Endodermal cell (in vitro differentiated cells): ENCODE data around the gene MT1G. TPM values are rescaled to one million over a fixed set of nuclear protein-coding genes. Genes with fewer than 3 reads are reported as not detected.

ENCODE experiments used
- DNase-seq: peaks from one replicate; pipeline ENCODE4 v3.0.0-alpha.2; 2017
- H3K27ac ChIP-seq: 2 replicates; pipeline ENCODE4 v1.5.1; 2013; ENCODE audit warnings: mild to moderate bottlenecking, low read depth, low read length, moderate library complexity
- H3K27me3 ChIP-seq: 2 replicates; pipeline ENCODE4 v1.6.1; 2013; ENCODE audit warnings: mild to moderate bottlenecking, low read length, moderate library complexity; ENCODE audit not compliant: insufficient read depth, control insufficient read depth, poor library complexity, severe bottlenecking
- H3K36me3 ChIP-seq: 2 replicates; pipeline ENCODE4 v1.7.0; 2013; ENCODE audit warnings: mild to moderate bottlenecking, low read length, moderate library complexity; ENCODE audit not compliant: control insufficient read depth, insufficient read depth
- H3K4me1 ChIP-seq: one replicate; pipeline ENCODE4 v1.7.0; 2013; ENCODE audit warnings: low read length; ENCODE audit not compliant: control insufficient read depth, insufficient read depth
- H3K4me3 ChIP-seq: 2 replicates; pipeline ENCODE4 v1.5.1; 2013; ENCODE audit warnings: mild to moderate bottlenecking, low read length, moderate library complexity
- H3K9ac ChIP-seq: 2 replicates; pipeline ENCODE4 v1.6.1; 2013; ENCODE audit warnings: mild to moderate bottlenecking, low read length, moderate library complexity; ENCODE audit not compliant: poor library complexity, severe bottlenecking; ENCODE audit errors: extremely low read depth
- H3K9me3 ChIP-seq: 2 replicates; pipeline ENCODE4 v1.6.1; 2013; ENCODE audit warnings: mild to moderate bottlenecking, low read length, moderate library complexity; ENCODE audit not compliant: control insufficient read depth
- H3K27ac Mint-ChIP-seq: 2 replicates; pipeline ENCODE4 v1.8.0; 2020; ENCODE audit warnings: mixed read lengths
- H3K27me3 Mint-ChIP-seq: 2 replicates; pipeline ENCODE4 v1.8.0; 2021; ENCODE audit warnings: mild to moderate bottlenecking, mixed read lengths; ENCODE audit not compliant: insufficient read depth
- H3K36me3 Mint-ChIP-seq: 2 replicates; pipeline ENCODE4 v1.8.0; 2020; ENCODE audit warnings: low read depth, mixed read lengths
- H3K4me1 Mint-ChIP-seq: 2 replicates; pipeline ENCODE4 v1.8.0; 2020; ENCODE audit warnings: mixed read lengths
- H3K4me3 Mint-ChIP-seq: 2 replicates; pipeline ENCODE4 v1.8.0; 2020; ENCODE audit warnings: mild to moderate bottlenecking, moderate library complexity, mixed read lengths
- H3K9me3 Mint-ChIP-seq: 2 replicates; pipeline ENCODE4 v1.8.0; 2020; ENCODE audit warnings: mild to moderate bottlenecking, mixed read lengths
- WGBS, 2 experiments: methylation state at CpG; one replicate each; pipeline versions ENCODE4 v1.1.5 to v1.1.7; 2013; ENCODE audit warnings: missing lambda C conversion rate in 2 of 2, mixed read lengths in 1 of 2; ENCODE audit not compliant: insufficient coverage in 1 of 2, insufficient read length in 1 of 2; 5-methylcytosine and 5-hydroxymethylcytosine counted together
- total RNA-seq, 2 donors: library from RNA; stranded (reverse); fragmentation: NEBNext Ultra II Directional in 1 of 2; extraction: Animal tissue kit (Norgen Biotek cat#: 25700) in 1 of 2; gene quantifications; 2 replicates in 1 of 2; 3 replicates in 1 of 2; pipeline ENCODE4 v1.2.1, GENCODE V29; 2021
- TF ChIP-seq, protein P1 (sequence below): fragments of 200-600 bp; sonication (generic); conservative IDR thresholded peaks from 2 replicates; pipeline ENCODE4 v1.5.0; 2021; ENCODE audit warnings: antibody characterized with exemption, mild to moderate bottlenecking

The MT1G gene
- total RNA-seq, 2 donors from 2014 or later, result 7.8 TPM; not detected in 1

DNA sequence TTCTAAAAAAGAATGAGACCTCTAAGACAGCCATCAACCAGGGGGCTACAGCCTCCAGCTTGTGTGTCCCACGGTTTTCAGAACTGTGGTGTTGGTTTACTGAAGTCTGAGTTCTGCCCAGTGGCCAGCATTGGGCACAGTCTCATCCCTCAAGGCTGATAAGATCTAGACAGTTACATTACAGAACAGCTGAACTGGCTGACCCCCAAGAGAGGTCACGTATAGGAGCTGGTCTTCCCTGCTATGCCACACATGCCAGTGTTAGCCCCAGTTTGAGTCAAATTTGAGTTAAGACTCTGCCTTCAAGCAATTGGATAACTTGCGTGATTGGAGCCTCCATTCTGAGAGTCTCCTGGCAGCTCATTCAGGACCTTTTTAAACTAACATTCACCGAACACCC is 47.3 kb upstream of the MT1G start:
- Mint-ChIP-seq H3K27ac (no peak overlapping the region), H3K4me3 (no peak overlapping the region), H3K27me3 (peaks cover 7% of the 10 kb centered on the region), H3K9me3 (no peaks in the 10 kb centered on the region), H3K36me3 (no peaks in the 10 kb centered on the region), H3K4me1 (no peaks in the 10 kb centered on the region)
- H3K9me3 ChIP-seq, result no peaks in the 10 kb centered on the region
- TF ChIP-seq, protein P1, sequence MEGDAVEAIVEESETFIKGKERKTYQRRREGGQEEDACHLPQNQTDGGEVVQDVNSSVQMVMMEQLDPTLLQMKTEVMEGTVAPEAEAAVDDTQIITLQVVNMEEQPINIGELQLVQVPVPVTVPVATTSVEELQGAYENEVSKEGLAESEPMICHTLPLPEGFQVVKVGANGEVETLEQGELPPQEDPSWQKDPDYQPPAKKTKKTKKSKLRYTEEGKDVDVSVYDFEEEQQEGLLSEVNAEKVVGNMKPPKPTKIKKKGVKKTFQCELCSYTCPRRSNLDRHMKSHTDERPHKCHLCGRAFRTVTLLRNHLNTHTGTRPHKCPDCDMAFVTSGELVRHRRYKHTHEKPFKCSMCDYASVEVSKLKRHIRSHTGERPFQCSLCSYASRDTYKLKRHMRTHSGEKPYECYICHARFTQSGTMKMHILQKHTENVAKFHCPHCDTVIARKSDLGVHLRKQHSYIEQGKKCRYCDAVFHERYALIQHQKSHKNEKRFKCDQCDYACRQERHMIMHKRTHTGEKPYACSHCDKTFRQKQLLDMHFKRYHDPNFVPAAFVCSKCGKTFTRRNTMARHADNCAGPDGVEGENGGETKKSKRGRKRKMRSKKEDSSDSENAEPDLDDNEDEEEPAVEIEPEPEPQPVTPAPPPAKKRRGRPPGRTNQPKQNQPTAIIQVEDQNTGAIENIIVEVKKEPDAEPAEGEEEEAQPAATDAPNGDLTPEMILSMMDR, result peak; percentile 17
- H3K4me1 ChIP-seq, result no peaks in the 10 kb centered on the region
- H3K27ac ChIP-seq, result no peak overlapping the region
- WGBS, 2 experiments, result 89 to 93% methylated on average over 3 to 4 of the region's 4 CpGs
- no peak overlapping the region for H3K9ac ChIP-seq
- no peaks in the 10 kb centered on the region for H3K27me3 ChIP-seq
- H3K36me3 ChIP-seq, result no peaks in the 10 kb centered on the region
- H3K4me3 ChIP-seq, result no peak overlapping the region
- no peak for DNase-seq

- no peaks in the 10 kb centered on the region for H3K27me3 ChIP-seq
- no peak overlapping the region for H3K9ac ChIP-seq
- H3K9me3 ChIP-seq, result no peaks in the 10 kb centered on the region
- H3K4me3 ChIP-seq, result no peak overlapping the region
- H3K4me1 ChIP-seq, result no peaks in the 10 kb centered on the region
- Mint-ChIP-seq H3K27ac (no peak overlapping the region), H3K4me3 (no peak overlapping the region), H3K9me3 (no peaks in the 10 kb centered on the region), H3K36me3 (no peaks in the 10 kb centered on the region), H3K27me3 (peaks cover 7% of the 10 kb centered on the region), H3K4me1 (peaks cover 5% of the 10 kb centered on the region)
- TF ChIP-seq, protein P1, result no peak
- no peaks in the 10 kb centered on the region for H3K36me3 ChIP-seq
- no peak overlapping the region for H3K27ac ChIP-seq
- WGBS, 2 experiments, result 94 to 100% methylated on average over 1 to 2 of the region's 2 CpGs
- DNase-seq, result no peak
These were observed 45.9 kb upstream of the MT1G start for GRCh38 chr16:56713794-56714193.

DNA sequence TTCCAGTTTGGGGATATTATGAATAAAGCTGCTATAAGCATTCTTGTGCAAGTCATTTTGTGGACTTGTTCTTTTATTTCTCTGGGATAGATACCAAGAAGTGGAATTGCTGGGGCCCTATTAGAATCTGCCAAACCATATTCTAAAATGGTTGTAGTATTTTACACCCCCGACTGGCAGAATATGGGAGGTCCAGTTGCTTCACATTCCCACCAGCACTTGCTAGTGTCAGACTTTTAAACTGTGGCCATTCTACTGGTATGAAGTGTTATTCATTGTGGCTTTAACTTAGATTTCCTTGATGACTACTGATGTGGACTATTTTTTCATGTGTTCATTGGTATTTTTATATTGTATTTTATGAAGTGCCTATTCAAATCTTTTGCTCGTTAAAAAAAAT is 44.0 kb upstream of the MT1G start:
- no peak overlapping the region for H3K4me3 ChIP-seq
- H3K9ac ChIP-seq, result no peak overlapping the region
- H3K4me1 ChIP-seq, result no peaks in the 10 kb centered on the region
- no peaks in the 10 kb centered on the region for H3K36me3 ChIP-seq
- Mint-ChIP-seq H3K36me3 (no peaks in the 10 kb centered on the region), H3K27me3 (peaks cover 7% of the 10 kb centered on the region), H3K9me3 (no peaks in the 10 kb centered on the region), H3K4me1 (peaks cover 11% of the 10 kb centered on the region), H3K4me3 (no peak overlapping the region), H3K27ac (no peak overlapping the region)
- no peak overlapping the region for H3K27ac ChIP-seq
- no peaks in the 10 kb centered on the region for H3K27me3 ChIP-seq
- WGBS, 2 experiments, result 91 to 100% methylated on average over 2 of the region's 2 CpGs
- H3K9me3 ChIP-seq, result no peaks in the 10 kb centered on the region
- no peak for DNase-seq
- TF ChIP-seq, protein P1, result no peak
